Measurements from ENCODE around the gene GUCA2A.

Gene GUCA2A

DNA sequence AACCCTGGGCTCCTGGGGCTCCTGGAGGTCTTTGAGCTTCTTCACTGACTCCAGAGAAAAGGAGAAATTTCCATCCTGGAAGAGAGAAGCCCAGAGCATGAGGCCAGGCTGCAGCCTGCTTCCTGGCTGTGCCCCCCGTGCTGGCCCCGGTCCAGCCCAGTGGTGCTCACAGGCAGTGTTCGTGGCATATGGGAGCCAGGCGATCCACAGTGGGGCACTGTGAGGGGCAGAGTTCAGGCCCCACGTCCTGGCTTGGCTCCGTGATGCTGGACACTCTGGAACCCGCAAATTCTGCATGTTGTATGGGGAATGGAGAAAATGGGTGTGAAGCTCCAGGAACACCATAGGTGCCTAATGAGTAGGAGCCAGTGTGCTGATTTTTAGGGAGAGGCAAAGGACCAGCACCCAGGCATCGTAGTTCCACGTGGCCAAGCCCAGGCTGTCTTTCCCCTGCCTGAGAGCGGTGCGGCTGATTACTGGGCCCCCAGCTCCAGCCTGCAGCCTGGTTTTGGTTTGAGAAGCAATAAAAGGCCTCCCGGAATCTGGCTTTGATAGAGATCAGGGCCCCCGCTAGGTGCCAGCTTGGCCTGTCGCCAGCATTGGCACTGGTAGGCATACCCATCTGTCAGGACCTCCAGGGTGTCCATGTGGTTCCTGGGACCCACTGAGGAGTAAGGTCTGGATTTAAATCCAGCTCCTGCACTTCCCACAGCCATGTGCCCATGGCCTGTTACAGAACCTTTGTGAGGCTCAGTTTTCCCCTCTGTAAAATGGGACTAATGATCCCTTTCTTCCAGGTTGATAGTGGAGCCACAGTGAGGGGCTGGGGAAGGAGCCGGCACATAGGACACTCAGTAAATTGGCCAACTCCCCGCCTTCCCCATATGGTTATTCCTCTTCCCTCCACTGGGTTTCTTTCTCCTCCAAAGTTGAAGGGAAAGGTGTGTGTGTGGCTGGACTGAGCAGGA lies 725 bp downstream of the GUCA2A start:
- no peak for DNase-seq (ENCODE audit: low read depth)
- H3K4me3 ChIP-seq (ENCODE audit: low read depth, low read length), result no peak overlapping the region
- no peak for TF ChIP-seq CTCF (IDR thresholded peaks at IDR 0.05; ENCODE audit: low read depth, low read length, missing control alignments)

GRCh38 chr1:42163114-42163513 lies 1.4 kb downstream of the GUCA2A start:
- DNase-seq (ENCODE audit: low read depth), result no peak
- H3K4me3 ChIP-seq (ENCODE audit: low read depth, low read length), result no peak overlapping the region
- no peak for TF ChIP-seq CTCF (IDR thresholded peaks at IDR 0.05; ENCODE audit: low read depth, low read length, missing control alignments)

- TF ChIP-seq CTCF (IDR thresholded peaks at IDR 0.05; ENCODE audit: low read depth, low read length, missing control alignments), result no peak
- H3K4me3 ChIP-seq (ENCODE audit: low read depth, low read length), result no peak overlapping the region
- DNase-seq (ENCODE audit: low read depth), result no peak
Observed at GRCh38 chr1:42162181-42162580, 2.4 kb downstream of the GUCA2A start.

- no peak for DNase-seq (ENCODE audit: low read depth)
Observed at GRCh38 chr1:42158189-42158588, 6.4 kb downstream of the GUCA2A start.

GRCh38 chr1:42157667-42158066 lies 6.9 kb downstream of the GUCA2A start:
- no peak for DNase-seq (ENCODE audit: low read depth)
- TF ChIP-seq CTCF (IDR thresholded peaks at IDR 0.05; ENCODE audit: low read depth, low read length, missing control alignments), result peak; percentile 25

More at GRCh38 chr1:42158189-42158588, 6.4 kb downstream of the GUCA2A start:
- no peak for TF ChIP-seq CTCF (IDR thresholded peaks at IDR 0.05; ENCODE audit: low read depth, low read length, missing control alignments)
- H3K4me3 ChIP-seq (ENCODE audit: low read depth, low read length), result no peak overlapping the region

GRCh38 chr1:42155362-42155761 lies 9.2 kb downstream of the GUCA2A start:
- no peak for TF ChIP-seq CTCF (IDR thresholded peaks at IDR 0.05; ENCODE audit: low read depth, low read length, missing control alignments)
- DNase-seq (ENCODE audit: low read depth), result no peak

More at GRCh38 chr1:42157667-42158066, 6.9 kb downstream of the GUCA2A start:
- H3K4me3 ChIP-seq (ENCODE audit: low read depth, low read length), result no peak overlapping the region

More at GRCh38 chr1:42155362-42155761, 9.2 kb downstream of the GUCA2A start:
- H3K4me3 ChIP-seq (ENCODE audit: low read depth, low read length), result no peak overlapping the region
